Heart right ventricle (tissue), 16 donors: ENCODE data around the gene GALNT18. TPM values are rescaled to one million over a fixed set of nuclear protein-coding genes. Genes with fewer than 3 reads are reported as not detected.

Experiments used
- ATAC-seq, 8 donors: fragments of 200-7000 bp; cut with Tn5 transposase; one replicate each; pipeline ENCODE4 v1.9.1; 2020; ENCODE audit warnings: mild to moderate bottlenecking in 8 of 8, moderate library complexity in 8 of 8, moderate number of reproducible peaks in 1 of 8
- DNase-seq, 2 donors: peaks; one replicate each; pipeline ENCODE4 v3.0.0-alpha.2; 2020
- H3K27ac ChIP-seq, 10 donors: fragments of 200-600 bp; sonication (generic) in 2 of 10; one replicate each; pipeline versions ENCODE4 v1.5.0 to v1.8.0; 2020 to 2022; ENCODE audit warnings: mild to moderate bottlenecking in 3 of 10
- H3K27me3 ChIP-seq, 7 donors: fragments of 200-600 bp; one replicate each; pipeline ENCODE4 v1.8.0; 2021 to 2022; ENCODE audit warnings: mild to moderate bottlenecking in 2 of 7
- H3K36me3 ChIP-seq, 9 donors: fragments of 200-600 bp; sonication (generic) in 1 of 9; one replicate each; pipeline versions ENCODE4 v1.5.0 to v1.8.0; 2020 to 2022; ENCODE audit warnings: mild to moderate bottlenecking in 2 of 9
- H3K4me1 ChIP-seq, 9 donors: fragments of 200-600 bp; sonication (generic) in 1 of 9; one replicate each; pipeline versions ENCODE4 v1.5.0 to v1.8.0; 2020 to 2022; ENCODE audit warnings: mild to moderate bottlenecking in 4 of 9
- H3K4me3 ChIP-seq, 10 donors: fragments of 200-600 bp; sonication (generic) in 2 of 10; one replicate each; pipeline versions ENCODE4 v1.5.0 to v1.8.0; 2020 to 2022; ENCODE audit warnings: mild to moderate bottlenecking in 7 of 10, moderate library complexity in 2 of 10
- H3K9me3 ChIP-seq, 11 donors: fragments of 200-600 bp in 10 of 11; sonication (generic) in 2 of 11; one replicate each; pipeline versions ENCODE4 v1.5.0 to v1.8.0; 2013 to 2022; ENCODE audit warnings: mild to moderate bottlenecking in 2 of 11, control low read depth in 1 of 11, moderate library complexity in 1 of 11
- CTCF ChIP-seq, 9 donors: fragments of 200-600 bp; sonication (generic) in 2 of 9; IDR thresholded peaks; one replicate each; pipeline versions ENCODE4 v1.5.0 to v1.8.0; 2021 to 2022; ENCODE audit warnings: antibody characterized with exemption in 9 of 9, mild to moderate bottlenecking in 5 of 9, moderate library complexity in 1 of 9
- WGBS, 2 donors: extraction: QIAGEN DNeasy Blood & Tissue Kit; methylation state at CpG; one replicate each; pipeline ENCODE4 v1.1.7; 2013; ENCODE audit warnings: inconsistent platforms in 1 of 2; 5-methylcytosine and 5-hydroxymethylcytosine counted together
- intact Hi-C, 10 donors: fragments of 100-400 bp; cut with DNase I; formaldehyde crosslinking; loops; one replicate each; pipeline versions ENCODE4 v1.11.1 to v1.14.2; 2022
- polyA plus RNA-seq, 2 donors: library from polyadenylated mRNA; stranded (reverse); fragments of 200-250 nt; gene quantifications; one replicate each; pipeline ENCODE4 v1.2.3, GENCODE V29; 2013
- total RNA-seq, 10 donors: library from RNA; stranded (reverse); fragmentation: NEBNext Ultra II Directional in 3 of 10; extraction: Animal tissue kit (Norgen Biotek cat#: 25700) in 3 of 10; gene quantifications; one replicate each; pipeline versions ENCODE4 v1.2.1 to v1.2.4, GENCODE V29; 2021 to 2023
- donor health status: Arrhythmogenic right ventricular cardiomyopathy.
- donor health status: ischemic (EF 13 %, LVEDD 7.1; RV severe dilation, severe dysfunction).
- donor health status: healthy with polysubstance abuse.
- donor health status: DM: no; HTN: yes; CAD: no.
- donor health status: DM: no; HTN: no; CAD: no.
- donor health status: ischemic (EF 25% LVEDD 6.9; RV normal size, moderate dysfunction).
- donor health status: ischemic (EF 25% LVEDD 5.7; RV mildly dilated, moderate dysfunction).
- donor health status: healthy.
- donor health status: DM: yes; HTN: yes; CAD: no.
- donor health status: Ischemic cardiomyopathy.
- donor health status: ischemic (EF 35%, LVEDD 5.7; RV mildly dilated, moderate dysfunction).
- donor health status: nonischemic (EF 11% LVEDD 7.7; RV severe dilation, severe dysfunction).
- donor health status: DM: yes; HTN: yes; CAD: no.
- donor health status: PGD.
- donor health status: ischemic (EF 29% LVEDD 5.4; RV normal size, mild dysfunction).
- donor health status: nonischemic (EF 23%, LVEDD 6.1; RV moderate dilation, normal function).

The GALNT18 gene
- total and polyA plus RNA-seq, 12 donors, result 7.0 to 29.0 (median 15.6) TPM

GRCh38 chr11:11253497-11253896 lies 368.3 kb downstream of the GALNT18 start:
- Histone ChIP-seq H3K4me1 (no peaks in the 10 kb centered on the region), H3K27me3 (no peaks in the 10 kb centered on the region), H3K9me3 (no peaks in the 10 kb centered on the region), H3K36me3 (no peaks in the 10 kb centered on the region), H3K27ac (no peak overlapping the region), H3K4me3 (no peak overlapping the region)
- ATAC-seq (peak in 1 of 8 donors; percentile 25), DNase-seq (no peak)
- TF ChIP-seq CTCF (IDR thresholded peaks at IDR 0.05), result no peak
- 65 to 69% methylated on average over 4 of the region's 4 CpGs for WGBS, 2 donors
- intact Hi-C loops, result no loop called here

DNA sequence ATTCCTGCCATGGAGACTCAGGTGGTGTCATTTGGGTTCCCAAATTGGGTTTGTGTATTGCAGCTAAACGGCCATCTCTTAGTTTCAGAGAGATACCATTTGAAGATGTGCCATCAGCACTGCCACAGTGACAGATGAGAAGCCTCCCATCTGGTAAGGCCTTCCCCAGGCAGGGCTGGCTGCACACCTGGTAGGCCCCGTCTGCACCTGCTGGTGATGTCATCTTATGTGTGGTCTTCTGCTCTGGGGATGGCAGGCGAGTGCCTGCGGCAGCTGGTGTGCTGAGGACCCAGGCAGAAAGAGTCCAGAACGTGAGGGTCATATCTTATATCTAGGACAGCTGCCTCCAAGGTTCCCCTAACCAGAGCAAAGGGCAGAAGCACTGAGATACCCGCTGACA lies 369.4 kb downstream of the GALNT18 start:
- WGBS, 2 donors, result 88 to 94% methylated on average over 6 of the region's 6 CpGs
- Histone ChIP-seq H3K27ac (no peak overlapping the region), H3K4me3 (no peak overlapping the region), H3K27me3 (no peaks in the 10 kb centered on the region), H3K9me3 (no peaks in the 10 kb centered on the region), H3K36me3 (no peaks in the 10 kb centered on the region), H3K4me1 (no peaks in the 10 kb centered on the region)
- ATAC-seq (no peak), DNase-seq (no peak)
- intact Hi-C loops, result no loop called here
- TF ChIP-seq CTCF (IDR thresholded peaks at IDR 0.05), result no peak

GRCh38 chr11:11251394-11251970 lies 370.3 kb downstream of the GALNT18 start:
- Histone ChIP-seq H3K36me3 (no peaks in the 10 kb centered on the region), H3K9me3 (no peaks in the 10 kb centered on the region), H3K27me3 (no peaks in the 10 kb centered on the region), H3K27ac (no peak overlapping the region), H3K4me3 (no peak overlapping the region), H3K4me1 (no peaks in the 10 kb centered on the region)
- DNase-seq (no peak), ATAC-seq (no peak)
- 87 to 90% methylated on average over 4 of the region's 4 CpGs for WGBS, 2 donors
- TF ChIP-seq CTCF (IDR thresholded peaks at IDR 0.05), result no peak
- intact Hi-C loops, result no loop called here

- H3K9me3 ChIP-seq, result no peaks in the 10 kb centered on the region
- H3K27ac ChIP-seq, result no peak overlapping the region
- no peak for TF ChIP-seq CTCF (IDR thresholded peaks at IDR 0.05)
- H3K36me3 ChIP-seq, result no peaks in the 10 kb centered on the region
- WGBS, 2 donors, result 55 to 63% methylated on average over 2 of the region's 2 CpGs
- no peak overlapping the region for H3K4me3 ChIP-seq
- H3K27me3 ChIP-seq, result no peaks in the 10 kb centered on the region
- ATAC-seq (no peak), DNase-seq (no peak)
- H3K4me1 ChIP-seq, result peaks cover 0 to 7% (median 0%) of the 10 kb centered on the region in 9 donors
- intact Hi-C loops, result no loop called here
Measured at GRCh38 chr11:11250470-11250869, 371.3 kb downstream of the GALNT18 start.
